ENCODE data around the gene MED29. TPM values are rescaled to one million over a fixed set of nuclear protein-coding genes. Genes with fewer than 3 reads are reported as not detected.

MED29 gene, protein sequence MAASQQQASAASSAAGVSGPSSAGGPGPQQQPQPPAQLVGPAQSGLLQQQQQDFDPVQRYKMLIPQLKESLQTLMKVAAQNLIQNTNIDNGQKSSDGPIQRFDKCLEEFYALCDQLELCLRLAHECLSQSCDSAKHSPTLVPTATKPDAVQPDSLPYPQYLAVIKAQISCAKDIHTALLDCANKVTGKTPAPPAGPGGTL
- total RNA-seq: 28.1 and 29.3 TPM in 2 replicates
- 24.7 TPM for polyA plus RNA-seq (2012)

DNA sequence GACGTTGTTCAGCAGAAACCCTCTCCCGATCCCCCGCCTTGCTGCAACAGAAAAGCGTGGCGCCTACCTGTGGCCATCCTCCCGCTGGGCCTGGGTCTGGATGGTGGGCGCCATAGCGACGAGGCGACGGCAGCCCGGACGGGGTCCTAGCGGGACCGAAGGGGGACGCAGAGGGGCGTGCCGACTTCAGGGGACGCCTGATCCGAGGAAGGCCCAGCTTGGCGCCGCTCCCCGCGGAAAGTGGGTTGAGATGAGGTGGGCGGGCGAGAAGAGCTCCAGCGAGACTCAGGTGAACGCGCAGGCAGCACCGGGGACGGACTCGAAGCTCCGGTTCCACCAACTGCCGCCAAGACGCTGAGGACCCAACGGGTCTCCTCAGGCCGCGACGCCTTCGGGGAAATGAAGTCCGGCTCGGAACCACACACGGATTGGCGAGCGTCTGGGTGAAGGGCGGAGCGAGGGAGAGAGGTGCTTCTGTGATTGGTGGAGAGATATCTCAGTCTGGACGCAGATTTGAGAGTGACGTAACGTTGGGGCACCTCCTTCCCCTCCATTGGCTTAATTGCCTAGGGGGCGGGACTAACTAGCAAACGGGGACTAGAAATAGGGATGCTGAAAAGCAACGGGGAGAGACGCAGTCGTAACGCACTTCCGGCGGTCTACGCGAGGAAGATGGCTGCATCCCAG is at the start of gene MED29, which contains the start of gene PAF1:
TSS of gene MED29 (plus strand) at position 628 of the 687 bp plus-strand sequence. CDS start at position 673, 45 bp downstream.
TSS of gene PAF1 (minus strand) at position 356 of the 687 bp plus-strand sequence. CDS start at position 114, 242 bp downstream.
- peak; percentile 100 for DNase-seq (ENCODE audit: low read depth)

DNA sequence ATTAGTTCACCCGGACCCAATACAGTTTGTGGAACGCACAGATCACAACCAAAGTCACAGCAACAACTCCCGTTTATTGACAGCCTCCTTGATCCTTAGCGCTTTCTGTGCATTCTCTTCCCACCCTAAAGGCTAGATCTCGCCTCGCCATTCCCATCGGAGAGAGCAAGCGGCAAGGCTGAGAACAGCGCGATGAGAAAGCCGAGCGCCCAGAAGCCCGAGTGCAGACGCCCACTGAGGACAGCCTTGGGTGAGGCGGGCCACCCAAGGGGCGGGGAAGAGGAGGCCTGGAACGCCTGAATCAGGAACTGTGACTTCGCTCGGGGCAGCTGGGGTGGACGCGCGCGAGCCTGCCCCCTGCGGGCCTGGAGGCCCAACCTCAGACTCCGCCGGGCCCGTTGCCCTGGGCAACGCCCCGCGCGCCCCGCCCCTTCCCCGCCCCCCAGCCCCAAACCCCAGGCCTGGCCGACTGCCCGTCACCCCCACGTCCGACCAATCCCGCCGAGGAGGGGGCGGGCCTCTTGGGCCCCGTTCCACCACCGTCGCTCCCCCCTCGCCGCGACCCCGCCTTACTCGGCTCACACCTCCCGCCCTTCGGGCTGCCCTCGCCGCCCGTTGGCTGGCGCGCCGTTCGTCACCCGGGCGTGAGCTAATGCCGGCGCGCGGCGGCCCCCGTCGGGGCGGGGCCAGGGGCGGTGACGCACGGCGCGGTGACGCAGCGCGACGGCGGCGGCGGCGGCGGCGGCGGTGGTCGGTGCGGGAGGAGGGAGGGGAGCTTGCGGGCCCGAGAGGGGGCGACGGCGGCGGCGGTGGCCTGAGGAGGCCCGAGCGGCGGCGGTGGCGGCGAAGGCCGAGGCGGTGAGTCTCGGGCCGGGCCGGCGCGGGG is 49.2 kb upstream of the MED29 start, which contains the start of gene SAMD4B:
TSS of gene SAMD4B (plus strand) at position 703 of the 886 bp plus-strand sequence. CDS start 14,473 bp downstream, outside the sequence.
- peak; percentile 98 for DNase-seq (ENCODE audit: low read depth)

DNA sequence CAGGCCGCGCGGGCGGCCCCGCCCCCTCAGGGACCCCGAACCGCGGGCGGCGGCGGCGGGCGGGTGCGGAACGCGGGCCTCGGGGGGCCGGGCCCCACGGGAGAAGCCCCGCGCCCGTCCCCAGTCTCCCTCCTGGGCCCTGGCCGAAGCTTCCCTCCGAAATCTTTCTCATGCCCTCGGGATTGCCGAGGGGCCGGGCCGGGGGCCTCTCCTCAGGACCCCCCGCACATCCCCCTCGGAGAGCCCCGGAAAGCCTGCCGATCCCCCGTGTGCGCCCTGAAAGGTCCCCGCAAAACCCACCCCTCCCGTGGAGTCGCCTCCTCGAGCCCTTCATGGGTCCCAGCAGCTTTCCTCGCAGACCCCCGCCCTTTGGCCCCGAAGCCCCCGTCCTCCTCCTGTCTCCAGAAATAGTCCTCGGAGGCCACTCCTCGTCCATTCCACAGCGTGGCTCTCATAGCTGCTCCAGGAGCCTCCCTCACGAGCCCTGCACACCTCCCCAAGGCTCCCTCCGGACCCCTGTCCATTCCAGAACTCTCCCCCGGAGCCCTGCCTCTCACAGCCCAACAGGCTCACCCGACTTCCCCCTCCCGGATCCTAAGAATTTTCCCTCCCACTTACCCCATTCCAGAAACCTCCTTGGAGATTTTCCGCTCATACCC is 48.4 kb upstream of the MED29 start:
- no peak for DNase-seq (ENCODE audit: low read depth)

DNA sequence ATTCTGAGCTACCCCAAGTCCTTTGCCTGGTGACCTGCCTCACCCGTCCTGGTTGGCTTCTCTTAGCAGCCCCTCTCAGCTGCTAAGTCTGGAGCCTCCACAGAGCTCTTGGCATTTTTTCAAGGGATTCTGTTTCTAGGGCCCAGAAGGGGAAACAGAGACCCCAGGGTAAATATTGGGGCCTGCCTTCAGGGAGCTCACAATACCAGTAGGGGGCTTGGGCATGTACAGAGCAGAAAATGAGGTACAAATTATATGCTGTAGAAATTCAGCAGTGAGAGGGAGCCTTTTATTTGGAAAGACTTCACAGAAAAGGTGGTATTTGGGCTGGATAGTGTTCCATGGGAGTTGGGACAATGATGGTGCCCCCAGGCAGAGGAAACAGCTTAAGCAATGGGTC is 45.2 kb upstream of the MED29 start:
- DNase-seq (ENCODE audit: low read depth): no peak

DNA sequence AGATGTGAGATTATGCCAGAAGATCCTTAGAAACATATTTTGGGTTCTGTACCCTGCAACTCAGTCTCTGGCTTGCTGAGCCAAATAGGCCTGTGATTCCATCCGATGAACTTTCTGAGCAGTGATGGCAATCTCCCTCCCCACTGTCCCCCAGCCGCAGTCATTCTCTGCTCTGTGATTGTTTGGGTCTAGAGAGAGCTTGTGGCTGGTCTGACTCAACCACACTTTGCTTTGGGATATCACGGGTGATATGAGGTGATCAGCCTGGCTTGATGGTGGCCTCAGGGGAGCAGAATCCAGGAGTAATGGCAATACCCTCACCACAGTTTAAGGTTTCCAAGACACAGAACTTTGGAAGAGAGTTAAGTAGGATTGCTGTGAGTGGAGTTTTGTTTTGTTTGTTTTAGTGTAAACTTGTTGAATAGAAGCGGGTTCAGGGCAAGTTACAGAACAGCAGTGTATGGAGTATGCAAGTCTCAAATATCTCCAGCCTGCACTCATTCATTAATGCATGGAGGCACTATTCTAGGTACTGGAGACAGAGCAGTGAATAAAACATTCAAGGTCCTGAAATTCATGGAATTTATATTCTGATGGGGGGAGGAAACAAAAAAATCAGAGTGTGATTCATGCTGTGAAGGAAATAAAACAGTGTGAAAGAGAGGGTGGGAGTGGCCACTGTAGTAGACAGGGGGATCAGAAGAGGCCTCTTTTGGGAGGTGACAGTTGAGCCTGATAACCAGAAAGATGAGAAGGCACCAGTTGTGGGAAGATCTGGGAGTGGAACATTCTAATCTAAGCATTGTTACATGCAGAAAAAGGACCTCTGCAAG is 43.6 kb upstream of the MED29 start:
- peak; percentile 72 for DNase-seq (ENCODE audit: low read depth)

DNA sequence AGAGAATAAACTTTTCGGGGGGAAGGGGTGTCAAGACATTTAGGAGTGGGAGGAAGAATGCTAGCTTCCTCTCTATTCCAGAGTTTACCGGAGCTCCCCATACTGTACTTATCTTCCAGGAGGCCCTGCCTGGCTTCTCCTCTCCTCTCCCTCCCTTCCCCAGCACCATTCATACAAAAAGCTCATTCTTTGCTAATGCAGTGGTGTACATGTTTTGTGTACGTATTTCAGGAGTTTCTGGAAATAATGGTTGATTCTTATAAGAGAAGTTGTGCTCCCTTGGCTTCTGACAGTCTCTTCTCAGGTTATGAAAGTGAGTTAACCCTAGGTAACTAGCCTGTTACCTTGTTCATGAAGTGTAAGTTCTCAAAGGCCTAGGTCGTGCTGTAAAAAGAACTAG is 41.9 kb upstream of the MED29 start:
- no peak for DNase-seq (ENCODE audit: low read depth)

DNA sequence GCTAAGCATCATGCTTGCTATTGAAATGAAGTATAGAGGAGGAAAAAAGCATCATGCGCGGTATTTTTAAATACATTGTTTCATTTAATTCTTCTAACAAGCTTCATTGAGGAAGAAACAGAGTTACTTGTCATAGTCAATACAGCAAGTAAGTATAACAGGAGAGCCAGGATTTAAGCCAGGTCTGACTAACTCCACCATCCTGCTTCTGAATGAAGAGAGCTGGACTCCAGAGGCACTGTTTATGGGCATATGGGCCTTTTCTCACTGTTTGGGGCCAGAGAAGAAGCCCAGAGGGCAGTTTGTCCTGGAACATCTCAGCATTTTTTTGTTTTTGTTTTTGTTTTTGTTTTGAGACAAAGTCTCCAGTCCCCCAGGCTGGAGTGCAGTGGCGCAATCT is 41.0 kb upstream of the MED29 start:
- DNase-seq (ENCODE audit: low read depth): no peak

DNA sequence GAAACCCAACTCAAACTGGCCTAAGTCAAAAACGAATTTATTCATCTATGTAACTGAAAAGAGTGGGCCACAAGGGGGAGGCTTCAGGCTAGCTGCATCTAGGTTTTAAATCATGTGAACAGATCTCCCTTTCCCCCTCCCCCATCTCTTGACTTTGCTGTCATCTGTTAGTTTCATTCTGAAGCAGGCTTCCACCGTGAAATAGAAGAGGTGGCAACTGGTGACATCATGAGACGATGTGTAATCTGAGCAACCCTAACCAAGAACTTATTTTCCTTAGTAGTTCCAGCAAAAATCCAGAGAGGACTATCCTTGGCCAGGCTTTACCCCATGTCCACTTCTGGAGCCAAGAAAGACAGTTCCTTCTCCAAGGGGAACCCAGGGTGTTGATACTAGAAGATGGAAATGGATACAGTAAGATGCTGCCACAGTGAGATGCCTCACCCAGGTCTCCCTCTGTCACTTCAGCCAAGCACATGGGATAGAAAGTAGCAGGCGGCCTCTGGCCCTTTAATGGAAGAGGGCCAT is 39.6 kb upstream of the MED29 start:
- DNase-seq (ENCODE audit: low read depth): peak; percentile 78

DNA sequence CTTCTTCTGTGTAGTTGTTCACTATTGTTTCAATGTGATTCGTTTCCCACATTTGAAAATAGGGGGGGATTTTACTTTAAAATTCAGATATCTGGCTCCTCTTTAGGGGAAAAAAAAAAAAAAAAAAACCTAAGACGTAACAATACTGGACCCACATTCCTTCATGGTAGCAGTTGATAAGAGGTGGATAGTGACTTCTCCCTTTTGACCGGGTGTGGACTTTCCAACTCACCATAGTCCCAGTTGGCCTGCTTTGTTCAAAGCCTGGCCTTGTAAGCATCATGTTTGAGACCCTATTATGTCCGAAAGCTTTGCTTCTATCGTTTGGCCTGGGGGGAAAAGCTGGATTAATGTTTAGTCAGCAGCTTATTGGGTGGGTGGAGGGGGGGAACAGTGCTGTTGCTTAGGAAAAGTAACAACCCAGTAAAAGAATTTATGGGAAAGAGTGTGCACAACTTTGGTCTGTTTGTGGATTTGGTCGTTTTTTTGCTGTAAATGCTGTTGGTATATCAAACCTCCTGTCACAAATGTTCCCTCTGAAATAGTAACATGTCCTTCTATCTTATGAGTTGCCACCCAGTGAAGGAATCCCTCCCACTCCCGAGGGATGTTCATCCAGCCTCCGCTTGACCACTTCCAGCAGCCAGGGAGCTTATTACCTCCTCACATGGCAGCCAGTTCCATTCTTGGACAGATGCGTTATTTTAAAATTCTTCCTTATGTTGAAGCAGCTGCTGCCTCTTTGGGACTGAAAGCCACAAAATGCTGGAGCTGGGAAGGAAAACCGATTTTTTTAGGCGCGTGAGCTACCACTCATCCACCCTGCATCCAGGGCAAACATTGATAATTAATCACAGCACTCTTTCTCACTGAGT is 38.6 kb upstream of the MED29 start:
- DNase-seq (ENCODE audit: low read depth): peak; percentile 84

DNA sequence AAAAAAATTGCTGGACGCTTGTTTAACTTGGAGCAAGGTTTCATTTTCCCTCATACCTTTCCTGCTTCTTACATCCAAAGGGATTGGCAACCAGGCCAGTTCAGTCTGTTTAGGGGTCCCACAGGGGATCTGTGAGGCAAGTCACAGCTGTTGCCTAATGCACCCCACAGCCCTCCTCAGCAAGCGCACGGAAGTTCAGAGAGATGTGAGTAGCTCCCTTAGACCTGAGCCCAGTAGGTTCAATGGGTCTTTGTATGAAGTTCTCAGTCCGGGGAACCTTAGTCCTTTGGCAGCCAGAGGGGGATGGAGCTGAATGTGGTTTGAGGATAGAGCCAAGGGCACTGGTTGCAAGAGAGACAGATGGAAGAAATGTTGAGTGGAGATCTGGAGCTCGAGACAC is 35.9 kb upstream of the MED29 start:
- DNase-seq (ENCODE audit: low read depth): no peak

DNA sequence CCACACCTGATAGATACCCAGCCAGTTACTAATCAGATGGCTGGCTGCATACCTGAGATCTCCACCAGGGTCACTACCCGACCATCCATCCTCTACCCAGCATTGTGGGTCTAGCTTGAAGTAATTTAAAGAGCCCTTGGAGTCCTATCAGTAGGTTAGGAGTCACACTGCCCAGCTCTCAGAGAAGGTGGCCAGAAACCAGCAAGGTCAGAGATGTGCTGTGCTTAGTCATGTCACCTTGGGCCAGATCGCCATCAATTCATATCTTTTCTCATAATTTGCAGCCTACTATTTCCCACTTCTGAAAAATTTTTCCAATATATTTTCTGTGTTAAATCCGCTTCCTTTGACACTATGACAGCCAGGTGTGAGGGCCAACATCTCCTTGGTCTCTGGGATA is 35.1 kb upstream of the MED29 start:
- no peak for DNase-seq (ENCODE audit: low read depth)

DNA sequence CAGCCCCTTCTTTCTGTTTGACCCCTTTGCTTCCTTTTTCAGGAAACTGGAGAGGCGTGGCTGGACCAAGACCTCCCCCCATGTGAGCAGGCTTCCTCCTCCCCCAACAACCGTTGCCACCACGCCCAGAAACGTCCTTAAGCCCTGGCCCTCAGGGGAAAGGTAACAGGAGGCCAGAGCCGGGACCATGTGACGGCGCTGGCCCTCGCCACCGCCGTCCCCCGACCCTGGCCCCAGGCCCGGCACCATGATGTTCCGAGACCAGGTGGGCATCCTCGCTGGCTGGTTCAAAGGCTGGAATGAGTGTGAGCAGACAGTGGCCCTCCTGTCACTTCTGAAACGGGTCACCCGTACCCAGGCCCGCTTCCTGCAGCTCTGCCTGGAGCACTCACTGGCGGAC is 34.5 kb upstream of the MED29 start:
- DNase-seq (ENCODE audit: low read depth): no peak

DNA sequence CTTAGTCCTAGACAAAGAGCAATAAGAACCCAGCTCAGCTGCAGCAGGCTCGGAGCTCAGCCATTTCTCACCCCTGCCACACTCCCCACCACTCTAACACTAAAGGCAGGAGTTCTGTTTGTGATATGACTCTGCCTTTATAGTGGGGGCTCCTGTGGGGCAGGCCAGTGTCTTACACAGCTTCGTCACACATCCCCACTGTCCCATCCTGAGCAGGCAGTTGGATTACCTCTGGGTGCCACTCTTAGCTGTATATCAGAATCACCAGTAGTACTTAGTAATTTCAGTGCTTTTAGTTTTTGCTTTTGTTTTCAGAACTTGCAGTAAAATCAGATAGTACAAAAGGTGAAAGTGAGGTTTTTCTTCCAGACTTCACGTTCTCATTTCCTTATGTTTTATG is 32.2 kb upstream of the MED29 start:
- no peak for DNase-seq (ENCODE audit: low read depth)

DNA sequence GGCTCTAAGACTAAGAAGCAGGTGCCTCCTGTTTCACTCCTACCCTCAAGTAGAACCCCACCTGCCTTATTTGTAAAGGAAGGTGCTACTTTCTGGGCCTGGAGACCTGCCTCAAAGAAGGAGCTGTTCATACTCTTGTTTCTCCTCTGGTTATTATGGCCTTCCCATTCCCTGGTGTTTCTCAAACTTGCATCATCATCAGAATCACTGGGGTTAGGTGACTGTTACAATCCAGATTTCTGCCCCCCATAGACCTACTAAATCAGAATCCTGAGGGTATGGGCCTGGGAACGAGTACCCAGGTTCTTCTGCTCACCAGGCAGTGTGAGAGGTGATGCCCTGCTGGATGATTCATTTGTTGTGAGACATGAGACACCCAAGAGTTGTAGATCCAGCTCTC is 30.6 kb upstream of the MED29 start:
- DNase-seq (ENCODE audit: low read depth): no peak

DNA sequence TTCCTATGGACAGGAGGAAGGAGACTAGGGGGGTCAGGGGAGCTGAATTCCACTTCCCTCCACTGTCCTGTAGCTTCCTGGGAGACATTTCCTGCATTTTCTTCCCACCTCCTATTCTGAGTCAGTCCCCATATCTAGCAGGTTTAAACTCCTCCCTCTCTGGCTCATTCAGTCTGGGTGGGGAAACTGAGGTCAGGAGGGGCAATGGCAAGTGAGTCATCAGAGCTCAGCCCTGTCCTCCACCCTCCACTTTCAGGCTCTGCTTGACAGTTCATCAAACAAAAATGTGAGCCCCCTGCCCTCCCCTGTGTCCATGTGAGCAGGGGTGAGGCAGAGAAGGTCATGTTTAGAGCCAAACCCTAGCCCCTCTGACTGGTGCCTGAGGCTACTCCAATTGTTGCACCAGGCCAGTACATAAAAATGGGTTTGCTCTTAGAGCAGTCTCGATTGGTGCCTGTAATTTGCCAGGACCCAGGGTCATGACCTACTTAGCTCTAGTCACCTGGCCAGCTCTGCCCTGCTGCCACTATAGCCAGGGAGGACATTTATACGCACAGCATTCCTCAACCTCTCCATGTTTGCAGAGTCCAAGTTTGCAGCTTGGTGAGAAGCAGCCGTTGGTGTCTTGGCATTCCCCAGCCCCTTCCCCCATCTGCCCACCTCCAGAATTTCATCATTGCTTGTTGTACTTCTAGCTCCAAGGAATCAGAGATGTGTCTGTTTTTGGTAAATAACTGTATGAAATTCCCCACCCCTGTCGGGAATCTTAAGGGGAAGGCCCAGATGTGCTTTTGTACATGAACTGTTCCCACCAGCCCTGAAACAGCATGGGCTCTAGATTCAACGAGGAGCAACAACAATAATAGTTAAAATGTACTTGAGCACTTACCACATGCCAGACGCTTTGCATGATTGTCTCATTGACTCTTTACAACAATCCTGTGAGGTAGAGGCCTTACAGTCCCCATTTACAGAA is 28.2 kb upstream of the MED29 start:
- no peak for DNase-seq (ENCODE audit: low read depth)

DNA sequence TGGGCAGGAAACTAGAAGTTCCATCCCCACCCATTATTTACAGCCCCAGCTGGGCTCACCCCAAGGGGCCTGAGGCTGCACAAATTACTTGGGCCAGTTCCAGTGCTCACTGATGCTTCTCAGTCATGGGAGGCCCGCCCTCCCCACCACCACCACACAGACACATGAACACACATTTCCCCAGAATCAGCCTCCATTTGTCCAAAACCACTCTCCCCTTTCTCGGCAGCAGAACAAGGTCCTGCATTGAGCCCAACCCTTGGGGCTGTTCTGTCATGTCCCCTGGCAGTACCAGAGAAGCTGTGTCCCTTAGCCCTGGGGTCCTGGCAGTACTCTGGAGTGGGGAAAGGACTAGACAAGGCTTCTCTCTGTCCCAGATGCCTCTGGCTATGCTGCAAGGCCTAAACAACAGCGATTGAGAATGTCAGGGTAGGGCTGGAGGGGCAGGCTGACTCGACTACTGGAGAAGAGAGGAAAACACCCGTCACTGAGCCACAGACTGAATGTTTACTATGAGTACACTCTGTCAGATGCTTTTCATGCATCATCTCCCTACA is 27.2 kb upstream of the MED29 start:
- no peak for DNase-seq (ENCODE audit: low read depth)

DNA sequence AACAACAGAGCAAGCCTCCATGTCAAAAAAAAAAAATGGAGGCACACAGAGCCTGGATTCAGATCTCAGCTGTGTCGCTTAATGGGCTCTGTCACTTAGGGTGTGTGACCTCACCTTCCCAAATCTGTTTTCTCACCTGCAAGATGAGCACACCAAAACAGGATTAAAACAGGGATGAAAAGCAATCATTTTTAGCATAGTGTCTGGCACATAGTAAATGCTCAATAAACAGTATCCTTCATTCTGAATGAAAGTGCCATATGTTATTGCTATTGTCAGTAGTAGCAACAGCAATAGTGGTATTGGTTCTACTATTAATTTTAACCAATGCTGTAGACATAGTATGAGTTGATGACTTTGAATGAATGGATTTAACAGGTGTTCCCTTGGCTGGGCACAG is 25.6 kb upstream of the MED29 start:
- DNase-seq (ENCODE audit: low read depth): no peak

DNA sequence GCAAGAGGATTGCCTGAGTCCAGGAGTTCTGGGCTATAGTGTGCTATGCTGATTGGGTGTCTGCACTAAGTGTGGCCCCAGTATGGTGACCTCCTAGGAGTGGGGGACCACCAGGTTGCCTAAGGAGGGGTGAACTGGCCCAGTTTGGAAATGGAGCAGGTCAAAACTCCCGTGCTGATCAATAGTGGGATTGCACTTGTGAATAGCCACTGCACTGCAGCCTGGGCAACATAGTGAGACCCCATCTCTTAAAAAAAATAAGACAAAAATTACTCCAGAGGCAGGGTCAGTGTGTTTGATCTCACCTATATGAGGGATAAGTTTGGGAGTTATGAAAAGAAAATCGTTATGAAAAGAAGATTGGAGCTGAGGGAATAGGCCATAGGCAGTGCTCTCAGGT is 22.0 kb upstream of the MED29 start:
- DNase-seq (ENCODE audit: low read depth): no peak

Data from myocyte (in vitro differentiated cells).